ENCODE results near the gene IGDCC3. TPM values are rescaled to one million over a fixed set of nuclear protein-coding genes. Genes with fewer than 3 reads are reported as not detected.

The IGDCC3 gene
- not detected for total RNA-seq

DNA sequence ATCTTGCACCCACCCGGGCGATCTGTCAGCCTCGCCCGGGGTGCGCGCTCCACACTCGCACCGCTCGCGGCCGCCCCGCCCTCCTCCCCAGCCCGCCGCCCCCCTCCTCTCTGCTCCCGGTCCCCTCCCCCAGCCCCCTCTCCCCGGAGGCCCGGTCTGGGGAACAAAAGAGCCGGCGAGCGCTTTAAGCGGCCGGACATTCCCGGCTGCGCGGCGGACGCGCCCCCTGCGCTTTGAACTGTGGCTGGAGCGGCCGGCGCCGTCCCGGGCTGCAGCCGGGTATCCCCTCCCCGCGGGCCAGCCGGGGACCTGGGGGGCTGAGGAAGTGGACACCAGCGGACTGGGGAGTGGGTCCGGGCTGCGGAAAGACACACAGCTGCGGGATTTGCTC, at the start of gene IGDCC3:
Gene IGDCC3 (minus strand): TSS at position 27 of the 391 bp plus-strand sequence. CDS start 214 bp downstream, outside the sequence.
- 7% methylated on average over 6 of the region's 42 CpGs for WGBS
- H3K4me1 ChIP-seq, result peaks cover 23% of the 10 kb centered on the region
- H3K36me3 ChIP-seq, result no peaks in the 10 kb centered on the region
- no peak for TF ChIP-seq POLR2AphosphoS5 (IDR thresholded peaks at IDR 0.05)
- no peak for DNase-seq (ENCODE audit: low spot score in 2 of 2)
- H3K27me3 ChIP-seq, result peaks cover 74% of the 10 kb centered on the region
- no peak within 1 kb of the TSS for H3K27ac ChIP-seq
- H3K9me3 ChIP-seq, result no peaks in the 10 kb centered on the region
- H3K4me3 ChIP-seq, result peak within 1 kb of the TSS; percentile 71

GRCh38 chr15:65426216-65426853, 48.5 kb upstream of the IGDCC3 start:
- H3K27ac ChIP-seq, result no peak overlapping the region
- peaks cover 13% of the 10 kb centered on the region for H3K27me3 ChIP-seq
- H3K9me3 ChIP-seq, result no peaks in the 10 kb centered on the region
- no peak for TF ChIP-seq EP300 (IDR thresholded peaks at IDR 0.05)
- no peak for TF ChIP-seq POLR2A (IDR thresholded peaks at IDR 0.05)
- TF ChIP-seq POLR2AphosphoS5 (IDR thresholded peaks at IDR 0.05), result no peak
- no peak for TF ChIP-seq CTCF (IDR thresholded peaks at IDR 0.05)
- H3K36me3 ChIP-seq, result no peaks in the 10 kb centered on the region
- WGBS, result 86% methylated on average over 2 of the region's 2 CpGs
- H3K4me1 ChIP-seq, result peaks cover 15% of the 10 kb centered on the region
- no peak for DNase-seq (ENCODE audit: low spot score in 2 of 2)
- H3K4me3 ChIP-seq, result no peak overlapping the region

DNA sequence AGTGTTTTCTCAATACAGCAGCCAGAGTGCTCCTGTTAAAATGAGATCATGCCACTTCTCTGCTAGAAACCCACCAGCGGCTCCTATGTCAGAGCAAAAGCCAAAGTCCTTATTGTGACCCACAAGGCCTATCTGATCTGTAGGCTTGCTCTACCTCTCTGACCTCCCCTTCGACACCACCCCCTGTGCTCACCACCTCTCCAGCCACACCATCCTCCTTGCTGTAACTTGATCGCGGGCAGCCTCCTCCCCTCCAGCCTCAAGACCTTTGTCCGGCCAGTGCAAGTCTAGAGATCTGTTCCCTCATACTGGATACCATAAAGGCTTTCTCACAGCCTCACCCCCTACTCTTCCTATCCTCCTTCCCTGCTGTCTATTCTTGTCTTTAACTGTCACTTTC, 46.9 kb upstream of the IGDCC3 start:
- no peak overlapping the region for H3K27ac ChIP-seq
- H3K4me1 ChIP-seq, result peaks cover 21% of the 10 kb centered on the region
- TF ChIP-seq POLR2A (IDR thresholded peaks at IDR 0.05), result no peak
- no peak for TF ChIP-seq POLR2AphosphoS5 (IDR thresholded peaks at IDR 0.05)
- no peak for TF ChIP-seq CTCF (IDR thresholded peaks at IDR 0.05)
- no peak for TF ChIP-seq EP300 (IDR thresholded peaks at IDR 0.05)
- H3K9me3 ChIP-seq, result no peaks in the 10 kb centered on the region
- peaks cover 26% of the 10 kb centered on the region for H3K27me3 ChIP-seq
- H3K4me3 ChIP-seq, result no peak overlapping the region
- WGBS, result 88% methylated on average over 5 of the region's 5 CpGs
- DNase-seq (ENCODE audit: low spot score in 2 of 2), result peak in 1 of 2 donors; percentile 40
- no peaks in the 10 kb centered on the region for H3K36me3 ChIP-seq

GRCh38 chr15:65423976-65424679, 46.3 kb upstream of the IGDCC3 start:
- 85% methylated on average over 9 of the region's 9 CpGs for WGBS
- no peaks in the 10 kb centered on the region for H3K36me3 ChIP-seq
- H3K4me1 ChIP-seq, result peaks cover 21% of the 10 kb centered on the region
- no peaks in the 10 kb centered on the region for H3K9me3 ChIP-seq
- peak in 1 of 2 donors; percentile 35 for DNase-seq (ENCODE audit: low spot score in 2 of 2)
- H3K4me3 ChIP-seq, result no peak overlapping the region
- peaks cover 26% of the 10 kb centered on the region for H3K27me3 ChIP-seq
- TF ChIP-seq EP300 (IDR thresholded peaks at IDR 0.05) (no peak), CTCF (IDR thresholded peaks at IDR 0.05) (no peak), POLR2A (IDR thresholded peaks at IDR 0.05) (no peak), POLR2AphosphoS5 (IDR thresholded peaks at IDR 0.05) (no peak)
- H3K27ac ChIP-seq, result no peak overlapping the region

DNA sequence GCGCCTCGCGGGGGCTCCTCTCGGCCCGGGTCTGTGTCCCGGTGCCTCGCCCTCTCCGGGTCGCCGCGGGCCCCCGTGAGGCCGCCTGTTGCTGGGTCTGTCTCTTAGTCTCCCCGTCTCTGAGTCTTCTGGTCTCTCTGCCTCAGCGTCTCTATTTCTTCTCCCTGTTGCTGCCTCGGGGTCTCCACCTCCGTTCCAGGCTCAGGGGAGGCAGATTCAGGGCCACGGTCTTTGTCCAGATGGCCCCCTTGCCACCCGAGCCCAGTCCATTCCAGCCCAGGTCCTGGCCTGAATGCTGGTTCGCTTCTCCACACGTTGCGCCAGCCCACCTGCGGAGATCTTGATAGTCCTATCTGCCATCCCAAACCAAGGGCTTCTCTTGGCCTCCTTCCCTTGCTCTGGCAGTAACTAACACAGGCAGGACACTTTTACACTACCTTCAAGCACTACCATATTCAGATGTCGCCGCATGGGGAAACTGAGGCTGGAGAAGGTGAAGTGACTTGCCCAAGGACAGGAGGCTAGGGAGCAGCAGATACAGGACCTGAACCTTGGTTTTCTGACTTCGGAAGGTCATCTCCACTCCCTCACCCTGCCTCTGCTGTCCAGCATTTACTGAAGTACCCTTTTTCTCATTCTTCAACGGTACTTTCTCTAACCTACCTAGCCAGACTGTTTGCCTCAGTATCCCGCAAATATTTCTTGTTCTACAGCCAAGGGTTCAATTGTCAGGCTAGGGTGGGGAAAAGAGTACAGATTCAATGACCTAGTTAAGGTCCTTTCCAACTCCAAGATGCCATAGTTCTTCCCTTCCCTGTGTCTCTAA, 45.6 kb upstream of the IGDCC3 start:
- Histone ChIP-seq H3K27me3 (peaks cover 26% of the 10 kb centered on the region), H3K4me3 (peak overlapping the region; percentile 66), H3K9me3 (no peaks in the 10 kb centered on the region), H3K4me1 (peaks cover 21% of the 10 kb centered on the region), H3K27ac (no peak overlapping the region), H3K36me3 (no peaks in the 10 kb centered on the region)
- 57% methylated on average over 13 of the region's 28 CpGs for WGBS
- DNase-seq (ENCODE audit: low spot score in 2 of 2), result peak in 1 of 2 donors; percentile 53
- TF ChIP-seq CTCF (IDR thresholded peaks at IDR 0.05) (no peak), POLR2A (IDR thresholded peaks at IDR 0.05) (no peak), EP300 (IDR thresholded peaks at IDR 0.05) (no peak), POLR2AphosphoS5 (IDR thresholded peaks at IDR 0.05) (no peak)

Measured in suprapubic skin (tissue), 4 donors.